Suprapubic skin (tissue), 4 donors: Measurements from ENCODE around the gene NKAIN1. TPM values are rescaled to one million over a fixed set of nuclear protein-coding genes. Genes with fewer than 3 reads are reported as not detected.

ENCODE experiments used
- DNase-seq, 2 donors: peaks; one replicate each; pipeline ENCODE4 v3.0.0-alpha.2; 2019; ENCODE audit warnings: low spot score in 2 of 2
- H3K27ac ChIP-seq: fragments of 200-600 bp; sonication (generic); one replicate; pipeline ENCODE4 v1.5.1; 2019
- H3K27me3 ChIP-seq: fragments of 200-600 bp; sonication (generic); one replicate; pipeline ENCODE4 v1.5.1; 2019
- H3K36me3 ChIP-seq: fragments of 200-600 bp; sonication (generic); one replicate; pipeline ENCODE4 v1.5.1; 2019
- H3K4me1 ChIP-seq: fragments of 200-600 bp; sonication (generic); one replicate; pipeline ENCODE4 v1.5.1; 2019
- H3K4me3 ChIP-seq: fragments of 200-600 bp; sonication (generic); one replicate; pipeline ENCODE4 v1.5.1; 2019; ENCODE audit warnings: mild to moderate bottlenecking
- H3K9me3 ChIP-seq: fragments of 200-600 bp; sonication (generic); one replicate; pipeline ENCODE4 v1.5.1; 2019
- CTCF ChIP-seq, 2 donors: fragments of 200-600 bp in 1 of 2; fragments of 450-650 bp in 1 of 2; sonication (generic) in 1 of 2; IDR thresholded peaks; one replicate each; pipeline ENCODE4 v1.5.1; 2016 to 2019; ENCODE audit warnings: antibody characterized with exemption in 2 of 2, mild to moderate bottlenecking in 1 of 2, moderate library complexity in 1 of 2
- EP300 ChIP-seq: sonication (generic); formaldehyde crosslinking; IDR thresholded peaks from one replicate; pipeline ENCODE4 v1.6.1; 2017; ENCODE audit warnings: antibody characterized with exemption
- POLR2A ChIP-seq, 2 donors: fragments of 450-650 bp; IDR thresholded peaks; one replicate each; pipeline ENCODE4 v1.6.1; 2017; ENCODE audit warnings: antibody characterized with exemption in 2 of 2, mild to moderate bottlenecking in 2 of 2, moderate library complexity in 2 of 2
- POLR2AphosphoS5 ChIP-seq, 3 donors: sonication (generic); formaldehyde crosslinking; IDR thresholded peaks; one replicate each; pipeline ENCODE4 v1.6.1; 2017; ENCODE audit warnings: antibody characterized with exemption in 3 of 3
- WGBS: methylation state at CpG from one replicate; pipeline ENCODE4 v1.1.5; 2018; 5-methylcytosine and 5-hydroxymethylcytosine counted together
- total RNA-seq, 4 donors: library from RNA; depleted of rRNA; stranded (reverse); fragments of >200 nt; gene quantifications; one replicate each; pipeline ENCODE4 v1.1.0, GENCODE V29; 2016

The NKAIN1 gene
- total RNA-seq, 4 donors from 2014 or later, result 0.64 to 2.5 (median 1.5) TPM

- 76% methylated on average over 2 of the region's 2 CpGs for WGBS
- no peak for TF ChIP-seq POLR2AphosphoS5 (IDR thresholded peaks at IDR 0.05)
- no peak for TF ChIP-seq CTCF (IDR thresholded peaks at IDR 0.05)
- no peak for TF ChIP-seq POLR2A (IDR thresholded peaks at IDR 0.05)
- TF ChIP-seq EP300, result no peak
- Histone ChIP-seq H3K4me3 (no peak overlapping the region), H3K36me3 (no peaks in the 10 kb centered on the region), H3K27ac (no peak overlapping the region), H3K4me1 (no peaks in the 10 kb centered on the region), H3K9me3 (no peaks in the 10 kb centered on the region), H3K27me3 (no peaks in the 10 kb centered on the region)
- DNase-seq, result no peak
Observed at GRCh38 chr1:31135973-31136600, 103.6 kb downstream of the NKAIN1 start.

GRCh38 chr1:31133368-31133767, 106.3 kb downstream of the NKAIN1 start:
- DNase-seq, result no peak
- H3K4me3 ChIP-seq, result no peak overlapping the region
- no peaks in the 10 kb centered on the region for H3K4me1 ChIP-seq
- H3K9me3 ChIP-seq, result no peaks in the 10 kb centered on the region
- WGBS, result 89% methylated on average over 7 of the region's 7 CpGs
- H3K36me3 ChIP-seq, result no peaks in the 10 kb centered on the region
- no peaks in the 10 kb centered on the region for H3K27me3 ChIP-seq
- TF ChIP-seq CTCF (IDR thresholded peaks at IDR 0.05) (no peak), POLR2AphosphoS5 (IDR thresholded peaks at IDR 0.05) (no peak), POLR2A (IDR thresholded peaks at IDR 0.05) (no peak)
- no peak overlapping the region for H3K27ac ChIP-seq

Other genes with a start within 250 kb of the NKAIN1 start
- 100 to 1,000 TPM; 100 to 132 (median 110) TPM for gene PUM1, start 174.2 kb downstream of the NKAIN1 start, total RNA-seq
- gene SNRNP40, start 56.9 kb upstream of the NKAIN1 start, total RNA-seq, result 10 to 100 TPM; 39.3 to 70.3 (median 56.0) TPM
- gene ZCCHC17, start 57.1 kb upstream of the NKAIN1 start, total RNA-seq, result 10 to 100 TPM; 17.9 to 26.3 (median 23.1) TPM
- 1 to 10 TPM; 1.5 to 5.6 (median 3.3) TPM for gene FABP3, start 133.2 kb upstream of the NKAIN1 start, total RNA-seq
- 10 to 100 TPM; 52.9 to 95.6 (median 68.3) TPM for gene SERINC2, start 173.3 kb upstream of the NKAIN1 start, total RNA-seq